HG02870 (cell line): ENCODE results near the gene CYB5B.

ENCODE experiments used
- ATAC-seq: cut with Tn5 transposase; IDR thresholded peaks from one replicate; pipeline ENCODE4 v1.9.1; 2021; ENCODE audit warnings: mild to moderate bottlenecking, moderate library complexity; ENCODE audit not compliant: unreplicated experiment

Gene CYB5B

GRCh38 chr16:69483611-69484010 lies 59.2 kb downstream of the CYB5B start:
- ATAC-seq, result no peak

- no peak for ATAC-seq
Measured at GRCh38 chr16:69485361-69485760, 60.9 kb downstream of the CYB5B start.

GRCh38 chr16:69485816-69486215 lies 61.4 kb downstream of the CYB5B start:
- ATAC-seq, result no peak

GRCh38 chr16:69486272-69486671 lies 61.9 kb downstream of the CYB5B start:
- ATAC-seq, result no peak

- no peak for ATAC-seq
Measured at GRCh38 chr16:69486724-69487123, 62.3 kb downstream of the CYB5B start.

- ATAC-seq, result no peak
Measured at GRCh38 chr16:69490707-69491324, 66.4 kb downstream of the CYB5B start.

GRCh38 chr16:69494991-69495392 lies 70.6 kb downstream of the CYB5B start:
- no peak for ATAC-seq

- ATAC-seq, result no peak
Measured at GRCh38 chr16:69495821-69496220, 71.4 kb downstream of the CYB5B start.

GRCh38 chr16:69496376-69496775 lies 72.0 kb downstream of the CYB5B start:
- no peak for ATAC-seq

- no peak for ATAC-seq
Measured at GRCh38 chr16:69496896-69497295, 72.5 kb downstream of the CYB5B start.

GRCh38 chr16:69497876-69498596 lies 73.6 kb downstream of the CYB5B start:
- no peak for ATAC-seq

GRCh38 chr16:69498926-69499325 lies 74.5 kb downstream of the CYB5B start:
- no peak for ATAC-seq

GRCh38 chr16:69499541-69500230 lies 75.3 kb downstream of the CYB5B start:
- ATAC-seq, result no peak

GRCh38 chr16:69500496-69500895 lies 76.1 kb downstream of the CYB5B start:
- no peak for ATAC-seq

- peak; percentile 48 for ATAC-seq
Measured at GRCh38 chr16:69501956-69502745, 77.7 kb downstream of the CYB5B start.

- no peak for ATAC-seq
Measured at GRCh38 chr16:69503244-69503643, 78.8 kb downstream of the CYB5B start.

GRCh38 chr16:69508033-69508755 lies 83.8 kb downstream of the CYB5B start:
- no peak for ATAC-seq

GRCh38 chr16:69509125-69509524 lies 84.7 kb downstream of the CYB5B start:
- ATAC-seq, result no peak

- no peak for ATAC-seq
Measured at GRCh38 chr16:69511651-69512050, 87.2 kb downstream of the CYB5B start.

- ATAC-seq, result no peak
Measured at GRCh38 chr16:69513180-69513966, 89.0 kb downstream of the CYB5B start.
